GM19463 (cell line): ENCODE data around the gene ERC2.

Source experiments
- ATAC-seq: cut with Tn5 transposase; IDR thresholded peaks from one replicate; pipeline ENCODE4 v1.9.1; 2021; ENCODE audit warnings: mild to moderate bottlenecking, moderate library complexity; ENCODE audit not compliant: unreplicated experiment

Gene ERC2

GRCh38 chr3:55771503-55771902 is 696.8 kb downstream of the ERC2 start:
- no peak for ATAC-seq

- ATAC-seq = no peak
Measured at GRCh38 chr3:55770077-55770476, 698.2 kb downstream of the ERC2 start.

- no peak for ATAC-seq
Measured at GRCh38 chr3:55766753-55767152, 701.5 kb downstream of the ERC2 start.

DNA sequence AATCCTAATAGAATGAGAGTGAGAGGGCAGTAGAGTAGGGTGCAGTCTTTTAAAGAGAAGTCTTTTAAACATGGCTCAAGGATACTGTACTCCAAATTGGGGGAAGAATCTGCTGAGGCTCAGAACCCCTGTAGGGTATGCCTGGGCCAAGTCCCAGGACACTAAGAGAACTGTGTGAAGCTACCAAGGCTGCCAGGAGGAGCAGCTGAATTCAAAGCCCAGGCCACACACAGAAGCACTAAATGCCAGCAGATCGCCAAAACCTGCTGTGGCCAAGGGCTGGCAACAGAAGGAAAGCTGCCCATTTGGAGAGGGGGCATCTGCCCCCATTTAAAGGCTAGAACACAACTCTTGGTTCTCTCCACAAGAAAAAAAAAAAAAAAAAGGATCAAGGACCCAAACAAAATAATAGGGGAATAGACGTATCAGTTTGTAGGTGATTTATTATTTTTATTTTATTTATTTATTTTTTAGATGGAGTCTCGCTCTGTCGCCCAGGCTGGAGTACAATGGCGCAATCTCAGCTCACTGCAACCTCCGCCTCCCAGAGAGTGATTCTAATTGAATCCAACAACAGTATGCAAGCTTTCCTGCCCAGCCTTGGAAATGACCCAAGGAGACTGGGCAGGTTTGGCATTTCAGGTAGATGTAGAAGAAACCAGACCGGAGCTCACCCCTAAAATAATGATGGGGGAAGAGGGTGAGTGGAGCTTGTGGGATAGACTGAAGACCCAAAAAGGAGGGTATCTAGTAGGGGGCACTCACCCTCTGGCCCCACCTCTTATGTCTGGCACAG is 702.2 kb downstream of the ERC2 start:
- ATAC-seq = no peak

DNA sequence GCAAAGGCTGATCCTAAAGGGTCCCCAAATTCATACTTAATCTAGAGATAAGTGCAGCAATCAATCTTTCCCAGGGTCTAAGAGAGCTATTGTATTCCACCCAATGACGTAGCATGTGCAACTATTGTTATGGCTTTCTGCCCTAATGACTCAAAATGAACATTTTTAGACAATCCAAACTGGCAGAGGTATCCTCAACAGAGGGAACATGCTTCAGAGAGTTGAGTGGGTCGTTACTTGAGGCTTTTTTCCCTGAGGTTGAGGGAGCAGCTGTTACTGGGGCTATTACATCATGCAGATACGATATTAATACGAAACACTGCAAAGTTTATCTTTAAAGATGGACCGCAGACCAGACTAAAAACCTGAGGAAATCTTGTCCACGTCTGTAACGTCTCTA is 702.9 kb downstream of the ERC2 start:
- ATAC-seq = no peak

DNA sequence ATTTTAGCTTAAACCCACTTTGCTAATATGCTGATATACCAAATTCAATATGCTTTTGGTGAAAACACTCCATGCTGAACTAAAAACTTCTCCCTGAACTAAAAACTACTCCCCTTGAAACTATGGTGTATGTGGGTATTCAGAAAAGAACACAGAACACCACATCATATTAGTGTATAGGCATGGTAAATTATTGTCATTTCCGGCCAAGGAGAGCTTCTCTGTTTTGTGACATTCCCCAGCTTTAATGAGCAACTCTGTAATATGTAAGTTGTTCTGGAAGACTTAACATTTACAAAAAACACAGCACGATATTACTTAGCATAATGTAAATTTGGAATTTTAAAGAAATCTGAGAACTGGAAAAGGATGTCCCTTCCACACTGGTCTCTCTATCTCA is 711.3 kb downstream of the ERC2 start:
- no peak for ATAC-seq

- ATAC-seq = no peak
Measured at GRCh38 chr3:55755516-55756205, 712.6 kb downstream of the ERC2 start.

DNA sequence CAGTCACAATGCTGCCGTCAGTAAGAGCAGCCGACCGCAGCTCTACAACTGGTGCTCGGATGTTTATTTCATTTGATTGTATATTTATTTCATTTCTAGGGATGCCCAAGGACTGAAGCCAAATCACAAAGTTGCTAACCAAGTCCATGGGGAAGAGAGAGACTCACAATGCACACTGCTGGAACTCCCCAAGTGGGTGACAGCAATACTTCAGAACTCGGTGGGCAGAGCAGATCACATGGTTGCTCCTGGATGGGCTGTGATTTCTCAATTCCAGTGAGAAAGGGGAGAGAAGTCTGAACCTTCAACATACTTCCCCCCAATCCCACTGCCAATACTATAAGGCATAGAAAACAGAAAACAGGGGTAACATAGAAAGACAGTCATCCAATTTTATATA is 715.4 kb downstream of the ERC2 start:
- ATAC-seq = no peak

DNA sequence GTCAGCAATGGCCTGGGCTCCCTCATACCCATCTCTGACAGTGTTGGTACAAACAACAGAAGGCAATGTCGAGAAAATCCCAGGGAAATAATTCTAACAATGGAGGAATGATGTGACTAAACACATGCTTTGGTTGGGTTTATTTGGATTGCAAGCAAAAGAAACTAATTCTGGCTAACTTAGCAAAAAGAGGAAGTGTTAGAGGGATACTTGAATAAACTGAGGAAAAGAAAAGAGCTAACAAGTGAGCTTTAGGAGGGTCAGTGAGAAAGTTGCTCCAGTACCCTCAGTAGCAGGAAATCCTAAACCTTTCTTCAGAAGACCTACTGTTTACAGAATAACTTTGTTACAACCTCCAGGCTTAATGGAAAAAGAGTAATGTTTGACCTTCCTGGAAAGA is 716.5 kb downstream of the ERC2 start:
- no peak for ATAC-seq

DNA sequence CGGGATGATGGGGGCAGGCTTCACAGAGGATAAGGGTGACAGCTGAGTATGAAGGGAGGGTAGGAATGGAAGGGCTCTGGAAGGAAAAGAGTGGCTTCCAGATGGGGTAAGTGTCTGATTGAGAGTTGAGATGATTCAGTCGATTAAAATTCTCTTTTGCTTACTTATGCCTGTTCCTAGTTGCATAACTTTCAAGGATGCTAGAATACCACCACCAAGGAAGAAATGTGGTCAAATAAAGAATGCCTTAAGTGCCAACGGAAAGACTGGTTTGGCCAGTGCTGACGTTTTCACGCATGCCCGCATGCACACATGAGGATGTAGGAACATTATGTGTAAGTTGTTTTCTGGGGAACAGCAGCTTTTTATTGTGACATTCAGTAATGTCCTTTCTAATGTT is 717.7 kb downstream of the ERC2 start:
- no peak for ATAC-seq

DNA sequence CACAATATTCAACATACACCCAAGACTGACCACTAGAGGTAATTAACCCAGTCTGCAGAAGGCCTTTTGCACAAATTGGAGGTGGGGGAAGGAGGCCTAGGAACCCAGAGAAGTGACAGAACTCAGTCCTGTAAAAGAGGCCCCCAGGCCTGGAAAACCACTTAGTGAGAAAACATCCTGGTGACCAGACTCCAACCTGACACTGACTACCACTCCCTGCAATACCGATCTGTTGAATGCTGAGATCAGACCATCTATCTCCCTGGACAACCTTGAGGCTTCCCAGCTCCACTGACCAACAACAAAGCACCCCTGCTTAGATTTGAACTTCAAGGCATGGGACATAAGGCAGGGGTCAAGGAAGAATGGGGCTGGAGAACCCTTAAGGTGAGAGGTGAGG is 719.2 kb downstream of the ERC2 start:
- ATAC-seq = no peak

- no peak for ATAC-seq
Measured at GRCh38 chr3:55746808-55747413, 721.4 kb downstream of the ERC2 start.

- ATAC-seq = no peak
Measured at GRCh38 chr3:55742832-55743136, 725.5 kb downstream of the ERC2 start.

DNA sequence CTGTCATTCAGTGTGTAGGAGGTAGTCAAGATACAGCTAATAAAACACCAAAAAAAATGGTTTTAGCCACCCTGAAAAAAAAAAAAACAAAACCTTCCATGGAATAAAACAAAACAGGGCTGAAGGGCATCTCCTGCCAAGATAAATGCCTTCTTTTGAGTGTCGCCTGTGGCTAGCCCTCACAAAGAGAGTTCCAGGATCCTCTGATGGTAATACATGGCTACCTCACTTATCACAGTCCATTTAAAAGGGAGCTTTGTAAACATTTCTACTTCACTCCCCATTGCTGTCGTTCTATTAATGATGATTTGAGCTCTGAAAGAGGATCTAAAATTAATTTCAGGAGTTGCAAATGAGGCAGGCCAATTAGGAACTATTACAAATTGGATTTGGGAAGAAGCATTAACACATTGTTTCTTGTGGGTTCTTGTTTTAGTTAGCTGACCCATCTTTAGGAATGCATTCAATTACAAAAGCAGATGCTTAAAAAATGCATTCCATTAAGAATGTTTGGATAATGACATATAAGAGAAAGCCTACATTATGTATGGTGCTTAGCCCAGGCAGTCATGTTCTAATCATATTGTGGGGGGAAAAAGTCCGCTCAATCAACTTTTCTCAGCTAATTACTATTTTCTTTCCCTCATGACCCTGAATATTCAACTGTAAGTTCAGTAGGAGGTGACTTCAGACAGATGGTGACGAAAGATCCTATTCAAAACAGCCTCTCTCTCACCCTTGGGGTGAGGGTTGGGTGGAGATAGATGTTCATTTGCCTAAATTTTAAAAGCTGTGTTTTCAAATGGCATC is 726.0 kb downstream of the ERC2 start:
- ATAC-seq = no peak

DNA sequence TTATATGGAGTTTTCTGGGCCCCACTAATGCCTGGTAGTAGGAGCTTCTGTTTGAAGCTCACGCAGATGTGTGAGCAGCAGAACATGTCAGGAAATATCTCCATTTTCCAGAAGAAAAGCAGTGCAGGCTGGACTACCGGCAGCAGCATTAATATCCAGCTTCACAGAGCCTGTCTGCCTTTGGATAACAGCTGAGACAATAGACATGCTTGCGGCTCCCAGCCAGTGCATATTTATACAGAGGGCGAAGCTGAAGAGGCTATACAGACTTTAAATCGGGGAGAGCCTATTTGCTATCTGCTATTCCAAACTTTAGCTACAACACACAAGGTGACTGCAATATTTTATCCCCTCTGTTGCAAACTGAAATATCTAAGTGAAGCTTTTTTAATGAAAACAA is 731.1 kb downstream of the ERC2 start:
- ATAC-seq = no peak

DNA sequence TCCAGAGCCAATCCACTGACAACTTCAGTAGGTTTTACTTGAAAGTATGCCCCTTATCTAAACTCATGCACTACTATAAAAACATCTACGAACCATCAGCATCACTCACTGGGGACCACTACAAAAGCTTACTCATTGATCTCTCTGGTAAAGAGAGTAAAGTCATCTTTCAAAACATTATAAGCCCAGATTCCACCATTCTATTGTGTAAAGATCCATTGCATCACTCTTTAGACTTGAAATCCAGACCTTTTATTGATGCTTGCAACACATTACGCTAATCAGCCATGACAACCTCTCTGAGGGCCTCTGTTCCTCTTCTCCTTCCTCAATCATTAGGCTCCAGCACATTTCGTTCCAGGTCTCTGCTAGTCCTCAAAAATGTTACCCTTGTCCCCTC is 732.3 kb downstream of the ERC2 start:
- no peak for ATAC-seq

- no peak for ATAC-seq
Measured at GRCh38 chr3:55731741-55732140, 736.5 kb downstream of the ERC2 start.

GRCh38 chr3:55729546-55729945 is 738.7 kb downstream of the ERC2 start:
- ATAC-seq = no peak

DNA sequence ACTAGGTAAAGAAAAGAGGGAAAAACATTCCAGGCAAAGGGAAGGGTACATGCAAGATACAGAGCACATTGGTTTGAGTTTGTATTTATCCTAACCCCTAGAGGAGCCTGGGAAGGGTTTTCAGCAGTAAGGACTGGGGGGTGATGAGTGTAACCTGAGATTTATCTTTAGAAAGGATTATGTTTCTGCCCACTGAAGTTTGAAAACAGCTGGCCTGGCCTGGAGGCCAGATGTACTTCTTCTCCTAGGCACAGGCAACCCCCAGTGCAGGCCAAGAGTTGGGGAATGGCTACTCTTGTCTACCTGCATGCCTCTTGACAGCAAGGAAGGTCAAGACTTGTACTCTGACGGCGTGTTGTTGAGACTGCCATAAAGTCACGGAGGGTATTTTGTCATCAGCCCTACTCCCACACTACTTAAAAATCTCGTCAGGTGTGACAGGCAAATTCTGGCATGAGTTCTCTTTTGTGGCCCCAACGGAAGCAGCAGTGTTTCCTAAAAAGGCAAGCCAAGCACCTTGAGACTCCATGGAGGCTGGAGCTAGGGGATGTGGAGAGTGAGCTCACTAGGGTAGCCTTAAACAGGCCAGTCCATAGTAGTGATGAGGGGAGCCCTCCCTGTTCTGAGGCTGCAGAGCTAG is 739.7 kb downstream of the ERC2 start:
- ATAC-seq = no peak

- no peak for ATAC-seq
Measured at GRCh38 chr3:55726501-55726775, 741.8 kb downstream of the ERC2 start.
